GM12864 (cell line): ENCODE data around the gene ODAD2.

Experiments used
- DNase-seq: peaks from one replicate; pipeline ENCODE4 v3.0.0-alpha.2; 2011; ENCODE audit warnings: low read depth
- H3K4me3 ChIP-seq: 2 replicates; pipeline ENCODE4 v1.5.1; 2011; ENCODE audit warnings: mild to moderate bottlenecking, low read depth, low read length, control low read depth
- CTCF ChIP-seq: IDR thresholded peaks from 2 replicates; pipeline ENCODE4 v1.5.1; 2011; ENCODE audit warnings: low read depth, mild to moderate bottlenecking, moderate library complexity, low read length, control low read depth, inconsistent platforms; ENCODE audit errors: missing control alignments

ODAD2 gene

GRCh38 chr10:27783660-27784059 is 215.2 kb downstream of the ODAD2 start:
- TF ChIP-seq CTCF = peak; percentile 27
- no peak overlapping the region for H3K4me3 ChIP-seq
- DNase-seq = no peak

GRCh38 chr10:27779462-27780015 is 219.3 kb downstream of the ODAD2 start:
- no peak overlapping the region for H3K4me3 ChIP-seq
- no peak for TF ChIP-seq CTCF
- no peak for DNase-seq

- no peak for DNase-seq
- H3K4me3 ChIP-seq = no peak overlapping the region
- TF ChIP-seq CTCF = no peak
These were observed 224.0 kb downstream of the ODAD2 start for GRCh38 chr10:27774831-27775230.

- no peak overlapping the region for H3K4me3 ChIP-seq
- DNase-seq = no peak
- no peak for TF ChIP-seq CTCF
These were observed 227.6 kb downstream of the ODAD2 start for GRCh38 chr10:27771231-27771630.

- no peak for DNase-seq
- no peak overlapping the region for H3K4me3 ChIP-seq
- TF ChIP-seq CTCF = no peak
These were observed 228.7 kb downstream of the ODAD2 start for GRCh38 chr10:27770181-27770580.
